IMR-90 (cell line): ENCODE data around the gene PTPN13. TPM values are rescaled to one million over a fixed set of nuclear protein-coding genes. Genes with fewer than 3 reads are reported as not detected.

ENCODE experiments used
- ATAC-seq: fragments of 200-7000 bp; cut with Tn5 transposase; 2 replicates; pipeline ENCODE4 v1.9.1; 2020; ENCODE audit warnings: low read depth, mild to moderate bottlenecking, moderate library complexity
- BruUV-seq: library from RNA; stranded (reverse); fragments of 400-500 nt; replicated peaks from 2 replicates; lab custom pipeline; 2021; lab: Mats Ljungman, UMichigan
- CTCF ChIA-PET: fragments of 300-600 bp; formaldehyde crosslinking; extraction: SDS; loops from one replicate; lab custom pipeline; 2021; ENCODE audit warnings: antibody characterized with exemption; lab: Yijun Ruan, JAX
- POLR2A ChIA-PET: fragments of 300-600 bp; sonication (Branson Sonifier 250); formaldehyde crosslinking; loops from one replicate; lab custom pipeline; 2022; ENCODE audit warnings: antibody characterized with exemption; ENCODE audit not compliant: unreplicated experiment; lab: Charles Lee
- DNase-seq: peaks from one replicate; pipeline ENCODE4 v3.0.0; 2013
- H2AFZ ChIP-seq: replicated peaks from 2 replicates; pipeline ENCODE3; 2013; ENCODE audit warnings: low read length, mild to moderate bottlenecking; ENCODE audit not compliant: poor library complexity
- H2AK5ac ChIP-seq: 2 replicates; pipeline ENCODE4 v1.6.1; 2013; ENCODE audit warnings: low read depth, low read length, inconsistent platforms
- H2AK9ac ChIP-seq: replicated peaks from 2 replicates; pipeline ENCODE3; 2013; ENCODE audit warnings: mild to moderate bottlenecking, low read depth, low read length, moderate library complexity; ENCODE audit not compliant: poor library complexity
- H2BK120ac ChIP-seq: 2 replicates; pipeline ENCODE4 v1.6.1; 2013; ENCODE audit warnings: low read depth, low read length, inconsistent platforms
- H2BK15ac ChIP-seq: 3 replicates; pipeline ENCODE4 v1.6.1; 2013; ENCODE audit warnings: low read depth, low read length, inconsistent platforms
- H2BK20ac ChIP-seq: 2 replicates; pipeline ENCODE4 v1.6.1; 2013; ENCODE audit warnings: low read depth, mild to moderate bottlenecking, inconsistent platforms, low read length, moderate library complexity
- H2BK5ac ChIP-seq: 2 replicates; pipeline ENCODE4 v1.6.1; 2013; ENCODE audit warnings: mild to moderate bottlenecking, low read depth, low read length, inconsistent platforms; ENCODE audit not compliant: poor library complexity, severe bottlenecking
- H3K14ac ChIP-seq: replicated peaks from 2 replicates; pipeline ENCODE4 v1.6.1; 2013; ENCODE audit warnings: low read depth, low read length, inconsistent platforms
- H3K18ac ChIP-seq: 2 replicates; pipeline ENCODE4 v1.6.1; 2013; ENCODE audit warnings: low read depth, low read length, control low read depth
- H3K23ac ChIP-seq: 2 replicates; pipeline ENCODE4 v1.6.1; 2013; ENCODE audit warnings: low read depth, low read length, inconsistent platforms
- H3K27ac ChIP-seq: 2 replicates; pipeline ENCODE4 v1.5.1; 2013; ENCODE audit warnings: mild to moderate bottlenecking, control low read depth, low read length; ENCODE audit not compliant: insufficient read depth
- H3K27me3 ChIP-seq: 2 replicates; pipeline ENCODE4 v1.6.1; 2013; ENCODE audit warnings: low read length; ENCODE audit not compliant: control insufficient read depth, insufficient read depth
- H3K36me3 ChIP-seq: 2 replicates; pipeline ENCODE4 v1.6.1; 2013; ENCODE audit warnings: low read length, mixed read lengths; ENCODE audit not compliant: control insufficient read depth, insufficient read depth
- H3K4ac ChIP-seq: 2 replicates; pipeline ENCODE4 v1.6.1; 2013; ENCODE audit warnings: low read depth, low read length, inconsistent platforms
- H3K4me1 ChIP-seq: 2 replicates; pipeline ENCODE4 v1.6.1; 2013; ENCODE audit warnings: low read length, mixed read lengths; ENCODE audit not compliant: control insufficient read depth, insufficient read depth
- H3K4me2 ChIP-seq: 2 replicates; pipeline ENCODE4 v1.6.1; 2013; ENCODE audit warnings: low read depth, mild to moderate bottlenecking, control low read depth, low read length, moderate library complexity
- H3K4me3 ChIP-seq: 2 replicates; pipeline ENCODE4 v1.5.1; 2013; ENCODE audit warnings: low read depth, mild to moderate bottlenecking, control low read depth, low read length, moderate library complexity; ENCODE audit not compliant: insufficient read depth
- H3K56ac ChIP-seq: 2 replicates; pipeline ENCODE4 v1.6.1; 2013; ENCODE audit warnings: low read length, inconsistent platforms; ENCODE audit not compliant: insufficient read depth; ENCODE audit errors: extremely low read depth
- H3K79me1 ChIP-seq, 2 experiments: 2 replicates each; pipeline ENCODE4 v1.6.1; 2013; ENCODE audit warnings: low read length in 2 of 2, inconsistent platforms in 1 of 2, low read depth in 1 of 2
- H3K9ac ChIP-seq: 2 replicates; pipeline ENCODE4 v1.6.1; 2013; ENCODE audit warnings: low read depth, low read length, control low read depth
- H3K9me1 ChIP-seq: 2 replicates; pipeline ENCODE4 v1.6.1; 2013; ENCODE audit warnings: low read length, inconsistent platforms; ENCODE audit not compliant: insufficient read depth
- H3K9me3 ChIP-seq: 2 replicates; pipeline ENCODE4 v1.6.1; 2013; ENCODE audit warnings: low read length; ENCODE audit not compliant: control insufficient read depth, insufficient read depth
- H4K20me1 ChIP-seq: 2 replicates; pipeline ENCODE4 v1.6.1; 2013; ENCODE audit warnings: low read length, inconsistent platforms; ENCODE audit not compliant: insufficient read depth
- H4K5ac ChIP-seq: 2 replicates; pipeline ENCODE4 v1.6.1; 2013; ENCODE audit warnings: mild to moderate bottlenecking, low read depth, low read length, control low read depth
- H4K8ac ChIP-seq, 2 experiments: 2 replicates each; pipeline ENCODE4 v1.6.1; 2013; ENCODE audit warnings: low read depth in 2 of 2, low read length in 2 of 2, control low read depth in 1 of 2, inconsistent platforms in 1 of 2
- H4K91ac ChIP-seq: 2 replicates; pipeline ENCODE4 v1.6.1; 2013; ENCODE audit warnings: low read depth, low read length, inconsistent platforms; ENCODE audit not compliant: insufficient read depth
- CHD1 ChIP-seq: IDR thresholded peaks from 2 replicates; pipeline ENCODE4 v1.6.1; 2012; ENCODE audit warnings: low read depth, low read length, improper control_type of control experiment
- MAZ ChIP-seq: IDR thresholded peaks from 2 replicates; pipeline ENCODE4 v1.6.1; 2012; ENCODE audit warnings: low read depth, mild to moderate bottlenecking, low read length, improper control_type of control experiment, moderate library complexity, borderline replicate concordance
- NFE2L2 ChIP-seq: fragments of 150-350 bp; IDR thresholded peaks from 2 replicates; pipeline ENCODE4 v1.6.1; 2016; ENCODE audit warnings: low read depth, mild to moderate bottlenecking, low read length
- RFX5 ChIP-seq: IDR thresholded peaks from 2 replicates; pipeline ENCODE4 v1.8.0; 2012; ENCODE audit warnings: low read depth, mild to moderate bottlenecking, low read length, moderate library complexity
- WGBS, 2 experiments: methylation state at CpG; one replicate each; pipeline versions ENCODE4 v1.1.5 to v1.1.7; 2013; ENCODE audit warnings: missing lambda C conversion rate in 2 of 2; ENCODE audit not compliant: insufficient read length in 1 of 2; ENCODE audit errors: extremely low coverage in 2 of 2; 5-methylcytosine and 5-hydroxymethylcytosine counted together
- dilution Hi-C: fragments of 300-500 bp; cut with HindIII; formaldehyde crosslinking; loops from one replicate; pipeline ENCODE4 v1.14.3; 2018; ENCODE audit warnings: low sequenced_read_pairs; ENCODE audit not compliant: unreplicated experiment
- in situ Hi-C: fragments of 300-500 bp; cut with MboI; formaldehyde crosslinking; loops from 3 replicates; pipeline ENCODE4 v1.14.3; 2019; ENCODE audit warnings: low sequenced_read_pairs, inconsistent platforms, mixed read lengths
- intact Hi-C: fragments of 100-400 bp; cut with micrococcal nuclease; formaldehyde crosslinking; loops from 2 replicates; pipeline ENCODE4 v1.10.0; 2022
- polyA plus RNA-seq, 3 experiments: library from polyadenylated mRNA; depleted of rRNA; stranded (reverse); fragments of >200 nt; gene quantifications; 2 replicates each; pipeline ENCODE4 v1.2.3, GENCODE V29; 2012; ENCODE audit warnings: low replicate concordance in 1 of 3
- total RNA-seq: library from RNA; depleted of rRNA; stranded (reverse); fragments of >200 nt; gene quantifications from 2 replicates; pipeline ENCODE4 v1.2.3, GENCODE V29; 2012
- TF ChIP-seq, protein P1 (sequence below): conservative IDR thresholded peaks from 2 replicates; pipeline ENCODE4 v1.5.1; 2012; ENCODE audit warnings: mild to moderate bottlenecking, low read depth, low read length, improper control_type of control experiment

Gene PTPN13
- total and polyA plus RNA-seq, 2 of the 4 experiments (the other 2 are of a cell fraction) = 7.7 to 29.0 TPM

DNA sequence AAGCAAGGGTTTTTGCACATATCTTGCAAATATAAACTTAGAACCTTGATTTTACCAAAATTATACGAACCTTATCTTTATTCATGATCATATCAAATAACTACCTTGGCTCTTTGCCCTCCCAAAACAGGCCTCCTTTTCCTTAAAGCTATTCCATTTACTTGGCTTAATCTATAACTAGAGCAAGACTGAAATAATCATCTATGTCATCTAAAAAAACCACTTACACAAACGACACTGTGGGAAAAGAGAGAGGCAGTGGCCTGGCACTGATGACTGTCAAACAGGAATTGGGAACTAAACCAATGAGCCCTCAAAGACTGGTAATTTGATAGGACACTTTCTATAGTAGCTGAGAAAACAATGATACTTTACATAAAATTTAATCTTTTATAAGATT, 11.7 kb upstream of the PTPN13 start:
- H3K4me3 ChIP-seq = no peak overlapping the region
- H3K36me3 ChIP-seq = no peaks in the 10 kb centered on the region
- no peak overlapping the region for H2AK9ac ChIP-seq
- no peak overlapping the region for H3K18ac ChIP-seq
- dilution Hi-C loops (no loop called here), intact Hi-C loops (no loop called here), in situ Hi-C loops (no loop called here)
- no peak overlapping the region for H3K27ac ChIP-seq
- H2AK5ac ChIP-seq = no peak overlapping the region
- H2BK120ac ChIP-seq = no peak overlapping the region
- H3K9ac ChIP-seq = no peak overlapping the region
- H3K27me3 ChIP-seq = no peaks in the 10 kb centered on the region
- ChIA-PET CTCF (interaction anchor here (1.0 to 1.4 kb wide), 4 partner anchors 9 to 235 kb away, joined by 3 to 4 read pairs (median 3); no protein-coding TSS in a partner anchor), POLR2A (no interaction called here)
- TF ChIP-seq, protein P1, sequence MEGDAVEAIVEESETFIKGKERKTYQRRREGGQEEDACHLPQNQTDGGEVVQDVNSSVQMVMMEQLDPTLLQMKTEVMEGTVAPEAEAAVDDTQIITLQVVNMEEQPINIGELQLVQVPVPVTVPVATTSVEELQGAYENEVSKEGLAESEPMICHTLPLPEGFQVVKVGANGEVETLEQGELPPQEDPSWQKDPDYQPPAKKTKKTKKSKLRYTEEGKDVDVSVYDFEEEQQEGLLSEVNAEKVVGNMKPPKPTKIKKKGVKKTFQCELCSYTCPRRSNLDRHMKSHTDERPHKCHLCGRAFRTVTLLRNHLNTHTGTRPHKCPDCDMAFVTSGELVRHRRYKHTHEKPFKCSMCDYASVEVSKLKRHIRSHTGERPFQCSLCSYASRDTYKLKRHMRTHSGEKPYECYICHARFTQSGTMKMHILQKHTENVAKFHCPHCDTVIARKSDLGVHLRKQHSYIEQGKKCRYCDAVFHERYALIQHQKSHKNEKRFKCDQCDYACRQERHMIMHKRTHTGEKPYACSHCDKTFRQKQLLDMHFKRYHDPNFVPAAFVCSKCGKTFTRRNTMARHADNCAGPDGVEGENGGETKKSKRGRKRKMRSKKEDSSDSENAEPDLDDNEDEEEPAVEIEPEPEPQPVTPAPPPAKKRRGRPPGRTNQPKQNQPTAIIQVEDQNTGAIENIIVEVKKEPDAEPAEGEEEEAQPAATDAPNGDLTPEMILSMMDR = no peak
- TF ChIP-seq CHD1 (no peak), NFE2L2 (no peak), MAZ (no peak), RFX5 (no peak)
- no peak overlapping the region for H3K23ac ChIP-seq
- H3K9me1 ChIP-seq = no peaks in the 10 kb centered on the region
- no peak overlapping the region for H2AFZ ChIP-seq
- DNase-seq (no peak), ATAC-seq (no peak)
- H4K20me1 ChIP-seq = no peaks in the 10 kb centered on the region
- no peaks in the 10 kb centered on the region for H3K79me1 ChIP-seq
- H3K4me2 ChIP-seq = peak overlapping the region; percentile 54; the same call in 1 of the 2 replicates
- H3K14ac ChIP-seq = no peak overlapping the region
- no peak overlapping the region for H4K91ac ChIP-seq
- H3K9me3 ChIP-seq = no peaks in the 10 kb centered on the region
- no peak overlapping the region for H2BK15ac ChIP-seq
- no peaks in the 10 kb centered on the region for H3K4me1 ChIP-seq
- BruUV-seq = no TSS peak
- H3K56ac ChIP-seq = no peak overlapping the region
- no peak overlapping the region for H2BK20ac ChIP-seq
- WGBS, 2 experiments = no CpG with 5 or more reads among the region's 2 CpGs
- H4K5ac ChIP-seq = no peak overlapping the region
- no peak overlapping the region for H2BK5ac ChIP-seq
- no peak overlapping the region for H4K8ac ChIP-seq
- no peak overlapping the region for H3K4ac ChIP-seq
